HG03196 (cell line): ENCODE data around the gene TMEM143.
"Not testable (repeated sequence)": the region's sequence is repeated elsewhere in the genome, so short reads cannot be mapped to it uniquely, and the experiment has no call there.

Experiments
- ATAC-seq: cut with Tn5 transposase; IDR thresholded peaks from one replicate; pipeline ENCODE4 v1.9.1; 2021; ENCODE audit not compliant: unreplicated experiment

Gene TMEM143

GRCh38 chr19:48391100-48392005 is 27.6 kb upstream of the TMEM143 start, which contains the start of gene KDELR1:
Gene KDELR1 (minus strand): TSS chr19:48391551. CDS start chr19:48391358, 193 bp downstream.
- ATAC-seq, result peak; percentile 63

DNA sequence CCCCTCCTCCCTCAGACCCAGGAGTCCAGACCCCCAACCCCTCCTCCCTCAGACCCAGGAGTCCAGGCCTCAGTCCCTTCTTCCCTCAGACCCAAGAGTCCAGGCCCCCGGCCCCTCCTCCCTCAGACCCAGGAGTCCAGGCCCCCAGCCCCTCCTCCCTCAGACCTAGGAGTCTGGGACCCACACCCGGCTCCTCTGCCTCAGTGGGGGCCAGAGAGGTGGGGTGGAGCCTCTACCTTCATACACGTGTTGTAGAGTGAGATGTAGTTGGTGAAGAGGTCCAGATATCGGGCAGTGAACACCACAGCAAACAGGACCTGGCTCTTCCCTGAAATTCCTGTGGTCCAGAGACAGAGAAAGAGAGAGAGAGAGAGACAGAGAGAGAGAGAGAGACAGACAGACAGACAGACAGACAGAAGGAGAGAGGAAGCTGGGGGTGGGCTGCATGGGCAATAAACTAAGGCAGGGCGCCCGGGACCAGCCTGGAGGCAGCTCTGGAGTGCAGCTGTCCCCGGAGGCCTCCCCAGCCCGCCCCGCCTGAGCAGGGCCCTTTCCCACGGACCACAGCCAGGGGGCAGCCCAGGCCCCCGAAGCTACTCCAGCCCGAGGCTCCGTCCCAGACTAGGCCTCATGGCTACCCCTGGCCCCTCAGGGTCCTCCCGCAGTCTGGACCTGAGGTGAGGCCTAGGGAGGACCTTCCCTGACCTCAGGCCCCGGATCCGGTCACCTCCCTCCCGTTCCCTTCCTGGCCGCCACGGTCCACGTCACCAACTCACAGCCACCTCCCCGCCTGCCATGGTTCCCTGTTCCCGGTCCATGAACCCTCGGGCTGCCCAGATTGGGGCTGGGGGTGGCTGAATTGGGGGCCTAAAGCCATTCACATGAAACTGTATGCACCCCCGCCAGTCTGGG is 26.7 kb upstream of the TMEM143 start:
- no peak for ATAC-seq

- ATAC-seq, result no peak
Measured at GRCh38 chr19:48386981-48387380, 23.2 kb upstream of the TMEM143 start.

DNA sequence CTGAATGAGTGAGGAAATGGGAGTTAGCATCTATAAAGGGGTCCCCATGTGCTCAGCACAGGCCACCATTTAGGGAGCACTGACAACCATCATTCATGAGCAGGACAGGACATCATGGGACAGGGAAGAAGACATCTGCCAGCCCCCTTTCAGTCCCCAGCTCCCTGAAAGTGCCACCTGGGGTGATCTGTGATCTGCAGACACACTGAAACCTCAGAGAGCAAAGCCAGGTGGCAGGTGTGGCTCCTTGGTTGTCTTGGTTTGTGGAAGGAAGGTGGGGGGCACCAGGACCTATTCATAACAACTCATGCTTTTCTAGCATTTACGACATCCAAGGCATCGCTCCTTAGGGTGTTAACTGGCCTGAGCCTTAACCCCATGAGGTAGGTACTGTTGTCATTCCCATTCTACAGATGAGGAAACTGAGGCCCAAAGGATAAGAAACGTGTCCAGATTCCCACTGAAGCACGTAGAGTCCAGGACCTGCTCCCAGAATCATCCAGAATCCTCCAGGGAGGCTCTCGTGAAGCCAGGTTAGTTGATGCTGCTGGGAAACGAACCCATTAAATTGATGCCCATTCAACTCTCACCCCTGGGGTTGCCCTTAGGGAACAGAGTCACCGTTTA is 21.8 kb upstream of the TMEM143 start:
- ATAC-seq, result no peak

- ATAC-seq, result no peak
Measured at GRCh38 chr19:48382286-48382685, 18.5 kb upstream of the TMEM143 start.

DNA sequence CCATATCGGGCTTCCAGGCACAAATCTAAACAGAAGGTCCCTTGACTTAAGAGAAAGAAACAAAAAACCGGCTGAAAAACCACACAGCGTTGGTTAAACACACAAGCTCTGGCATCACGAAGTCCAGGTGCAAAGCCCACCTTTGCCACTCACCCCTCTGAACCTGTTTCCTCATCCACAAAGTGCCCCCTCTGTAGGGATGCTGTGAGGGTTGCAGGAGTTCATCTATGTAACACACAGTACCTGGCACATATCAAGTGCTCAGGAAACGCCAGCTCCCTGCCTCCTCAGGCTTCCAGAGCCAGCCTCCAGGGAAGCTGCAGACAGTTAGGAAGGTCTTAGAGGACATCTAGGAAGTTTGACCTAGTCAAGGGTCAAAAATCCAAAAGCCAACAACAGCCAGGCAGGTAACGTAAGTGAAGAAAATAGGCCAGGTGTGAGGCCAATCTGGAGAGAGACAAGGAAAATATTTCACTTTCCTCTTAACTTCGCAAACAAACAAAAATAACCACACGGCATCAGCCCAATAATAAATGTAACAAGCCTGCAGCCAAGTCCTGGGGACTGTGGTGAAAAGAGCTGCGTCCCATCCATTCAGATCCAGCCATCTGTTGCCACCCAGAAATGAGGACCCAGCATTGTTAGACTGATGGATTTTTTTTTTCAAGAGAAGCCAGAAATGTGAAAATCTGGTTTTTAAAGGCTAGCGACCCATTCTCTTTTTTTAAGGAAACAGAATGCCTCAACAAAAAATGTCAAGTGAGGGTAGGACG is 17.6 kb upstream of the TMEM143 start:
- ATAC-seq, result no peak

GRCh38 chr19:48379058-48379457 is 15.3 kb upstream of the TMEM143 start:
- ATAC-seq, result no peak

- no peak for ATAC-seq
Measured at GRCh38 chr19:48378194-48378570, 14.4 kb upstream of the TMEM143 start.

GRCh38 chr19:48373567-48373966 is 9.8 kb upstream of the TMEM143 start:
- no peak for ATAC-seq

- ATAC-seq, result no peak
Measured at GRCh38 chr19:48372904-48373303, 9.2 kb upstream of the TMEM143 start.

DNA sequence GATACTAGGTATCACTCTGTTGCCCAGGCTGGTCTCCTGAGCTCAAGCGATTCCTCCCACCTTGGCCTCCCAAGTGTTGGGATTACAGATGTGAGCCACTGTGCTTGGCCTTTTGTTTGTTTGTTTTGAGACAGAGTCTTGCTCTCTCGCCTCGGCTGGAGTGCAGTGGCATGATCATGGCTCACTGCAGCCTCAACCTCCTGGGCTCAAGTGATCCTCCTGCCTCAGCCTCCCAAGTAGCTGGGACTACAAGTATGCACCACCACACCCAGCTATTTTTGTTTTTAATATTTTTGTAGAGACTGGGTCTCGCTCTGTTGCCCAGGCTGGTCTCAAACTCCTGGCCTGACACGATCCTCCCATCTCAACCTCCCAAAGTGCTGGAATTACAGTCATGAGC is 8.0 kb upstream of the TMEM143 start:
- ATAC-seq, result not testable (repeated sequence)

GRCh38 chr19:48371367-48371766 is 7.6 kb upstream of the TMEM143 start:
- no peak for ATAC-seq

- no peak for ATAC-seq
Measured at GRCh38 chr19:48370955-48371354, 7.2 kb upstream of the TMEM143 start.

GRCh38 chr19:48368936-48369335 is 5.2 kb upstream of the TMEM143 start:
- ATAC-seq, result no peak

DNA sequence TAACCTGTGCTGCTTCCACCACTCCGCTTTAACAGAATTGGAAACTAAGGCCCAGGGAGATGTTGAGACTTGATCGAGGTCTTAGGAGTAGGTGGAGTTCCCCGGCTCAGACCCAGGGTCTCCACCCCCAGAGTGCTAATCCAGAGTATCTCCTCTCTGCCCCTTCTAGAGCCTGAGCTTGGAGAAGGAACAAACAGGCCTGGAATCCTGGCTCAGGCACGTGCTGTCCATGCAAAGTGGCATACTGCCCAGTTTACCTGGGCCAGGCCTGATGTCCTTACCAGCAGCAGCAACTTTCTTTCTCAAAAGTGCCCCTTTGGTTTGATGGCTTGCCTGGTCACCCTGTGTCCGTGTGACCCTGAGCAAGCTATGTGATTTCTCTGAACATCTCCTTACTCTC is 4.1 kb upstream of the TMEM143 start:
- no peak for ATAC-seq

DNA sequence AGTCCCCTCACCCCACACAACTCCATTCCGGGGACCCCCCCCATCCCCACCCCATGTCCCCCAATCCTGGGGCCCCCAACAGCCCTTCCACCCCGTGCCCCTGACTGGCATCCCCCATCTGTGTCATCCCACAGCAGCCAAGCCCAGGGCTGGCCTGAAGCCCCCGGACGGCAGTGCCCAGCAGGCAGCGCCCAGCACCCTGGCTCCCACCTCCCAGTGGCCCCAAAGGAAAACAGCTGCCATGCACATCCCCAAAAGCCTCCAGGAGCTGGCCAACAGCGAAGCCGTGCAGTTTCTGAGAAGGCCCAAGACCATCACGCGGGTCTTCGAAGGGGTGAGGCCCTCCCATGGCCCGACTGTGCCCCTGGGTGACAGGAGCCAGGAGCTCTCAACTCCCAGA is 1.9 kb upstream of the TMEM143 start:
- ATAC-seq, result no peak

- ATAC-seq, result no peak
Measured at GRCh38 chr19:48364598-48365348, 1.0 kb upstream of the TMEM143 start.

GRCh38 chr19:48363500-48363809 is 285 bp downstream of the TMEM143 start:
- ATAC-seq, result peak; percentile 9

GRCh38 chr19:48362716-48363499 is 832 bp downstream of the TMEM143 start:
- peak; percentile 52 for ATAC-seq
